ENCODE data around the gene KDF1. TPM values are rescaled to one million over a fixed set of nuclear protein-coding genes. Genes with fewer than 3 reads are reported as not detected.

The KDF1 gene
- total and polyA plus RNA-seq, 2 of the 13 experiments (the other 11 are each of a cell fraction or from before 2014, with no cell fraction given), result 1.9 to 4.9 TPM

DNA sequence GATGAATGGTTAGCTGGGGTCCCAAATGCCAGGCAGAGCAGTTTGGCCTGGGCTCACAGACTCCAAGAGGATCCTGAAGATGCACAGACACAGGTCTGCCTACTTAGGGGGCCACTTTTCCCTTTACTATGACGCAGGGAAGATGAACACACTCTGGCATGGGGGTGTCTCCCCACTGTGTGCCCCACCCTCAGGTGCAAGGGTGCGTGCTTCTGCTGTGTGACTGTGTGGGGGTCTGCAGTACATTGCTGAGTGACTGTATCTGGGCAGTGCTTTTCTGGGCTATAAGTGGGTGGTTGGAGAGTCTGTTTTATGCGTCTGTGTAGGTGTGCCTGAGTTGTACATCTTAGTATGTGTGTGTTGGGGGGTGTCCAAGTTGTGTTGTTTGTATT is 50.3 kb downstream of the KDF1 start (continued):
- TF ChIP-seq, protein P1, sequence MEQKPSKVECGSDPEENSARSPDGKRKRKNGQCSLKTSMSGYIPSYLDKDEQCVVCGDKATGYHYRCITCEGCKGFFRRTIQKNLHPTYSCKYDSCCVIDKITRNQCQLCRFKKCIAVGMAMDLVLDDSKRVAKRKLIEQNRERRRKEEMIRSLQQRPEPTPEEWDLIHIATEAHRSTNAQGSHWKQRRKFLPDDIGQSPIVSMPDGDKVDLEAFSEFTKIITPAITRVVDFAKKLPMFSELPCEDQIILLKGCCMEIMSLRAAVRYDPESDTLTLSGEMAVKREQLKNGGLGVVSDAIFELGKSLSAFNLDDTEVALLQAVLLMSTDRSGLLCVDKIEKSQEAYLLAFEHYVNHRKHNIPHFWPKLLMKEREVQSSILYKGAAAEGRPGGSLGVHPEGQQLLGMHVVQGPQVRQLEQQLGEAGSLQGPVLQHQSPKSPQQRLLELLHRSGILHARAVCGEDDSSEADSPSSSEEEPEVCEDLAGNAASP (CRISPR knock-in tag; IDR thresholded peaks at IDR 0.05; ENCODE audit: borderline replicate concordance), result no peak
- TF ChIP-seq SOX6 (IDR thresholded peaks at IDR 0.05), result no peak
- TF ChIP-seq SOX6 (CRISPR knock-in tag; IDR thresholded peaks at IDR 0.05), result no peak
- 0 out of 2 replicates have a peak, but pooled peaks have one; percentile 47 for TF ChIP-seq MTF2 (CRISPR knock-in tag; IDR thresholded peaks at IDR 0.05; ENCODE audit: borderline replicate concordance)
- TF ChIP-seq TRAFD1 (CRISPR knock-in tag; IDR thresholded peaks at IDR 0.05; ENCODE audit: borderline replicate concordance), result 0 out of 2 replicates have a peak, but pooled peaks have one; percentile 4

DNA sequence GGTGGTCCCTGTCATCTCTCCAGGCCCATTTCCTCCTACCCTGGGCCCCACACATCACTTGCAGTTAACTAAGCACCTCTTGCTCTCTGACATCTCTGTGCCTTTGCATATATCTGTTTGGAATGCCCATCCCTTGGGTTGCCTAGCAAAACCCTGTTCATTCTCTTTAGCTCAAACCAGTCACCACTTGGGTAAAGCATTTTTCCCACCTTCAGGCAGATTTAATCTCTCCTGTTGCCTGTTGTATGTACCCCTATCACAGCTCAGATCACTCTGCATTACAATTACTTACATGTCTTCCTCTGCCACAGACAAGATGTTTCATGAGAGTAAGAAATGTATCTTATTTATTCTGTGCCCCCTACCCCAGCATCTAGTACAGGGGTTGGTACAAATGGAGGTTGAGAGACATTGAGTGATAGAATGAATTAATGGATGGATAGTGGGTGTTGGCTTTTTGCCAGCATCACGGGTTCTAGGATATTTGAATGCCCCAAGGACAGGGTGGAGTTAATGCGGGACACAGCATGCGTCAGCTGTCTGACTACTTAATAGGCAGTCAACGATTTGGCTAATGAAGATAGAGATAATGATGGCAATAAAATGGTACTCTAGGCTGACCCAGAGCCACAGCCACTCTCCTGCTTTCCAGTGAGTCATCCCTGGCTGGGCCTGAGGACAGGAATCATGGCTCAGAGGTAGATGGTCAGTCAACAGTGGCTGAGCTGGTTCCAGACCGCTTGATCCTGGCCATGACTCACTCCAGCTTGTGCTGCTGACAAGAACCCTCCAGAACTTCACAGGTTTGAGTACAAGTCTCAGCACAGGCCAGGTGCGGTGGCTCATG is 53.0 kb downstream of the KDF1 start:
- Histone ChIP-seq H2AFZ (ENCODE audit: low read length) (no peak overlapping the region), H3K4me3 (replicated peaks in 1 of 3; ENCODE audit: insufficient read depth in 1 of 3, low read depth in 2 of 3, low read length in 3 of 3) (no peak overlapping the region), H3K27me3 (ENCODE audit: control insufficient read depth in 1 of 2, insufficient read depth in 2 of 2, low read length in 2 of 2) (no peaks in the 10 kb centered on the region; a peak in 1 of 5 replicates), H4K20me1 (ENCODE audit: insufficient read depth, low read length) (peaks cover 9% of the 10 kb centered on the region; the same call in 1 of the 2 replicates), H3K4me1 (ENCODE audit: insufficient read depth, low read length) (peaks cover 73% of the 10 kb centered on the region), H3K79me2 (ENCODE audit: insufficient read depth, low read length) (peaks cover 16% of the 10 kb centered on the region), H3K4me2 (ENCODE audit: low read depth, low read length) (no peak overlapping the region), H3K27ac (ENCODE audit: extremely low read length, insufficient read depth, low read length) (peak overlapping the region; percentile 22), H3K36me3 (replicated peaks in 1 of 2; ENCODE audit: control insufficient read depth in 1 of 2, insufficient read depth in 2 of 2, low read length in 2 of 2) (peaks cover 3 to 8% of the 10 kb centered on the region in 2 experiments; a peak in 3 of 5 replicates), H3K9ac (ENCODE audit: insufficient read depth, low read depth, low read length) (no peak overlapping the region), H3K9me3 (ENCODE audit: low read length) (no peaks in the 10 kb centered on the region)
- DNase-seq (ENCODE audit: low spot score) (peak; percentile 77), FAIRE-seq (peak; percentile 18), ATAC-seq (peak; percentile 61)
- CTCF ChIA-PET (ENCODE audit: low intra/inter-chr PET ratio, low total read pairs), result no interaction called here
- intact Hi-C loops (cut with micrococcal nuclease; ENCODE audit: unreplicated experiment), result no loop called here
- WGBS (ENCODE audit: low lambda C conversion rate), result 53% methylated on average over 6 of the region's 6 CpGs
- in situ Hi-C loops (cut with HindIII; ENCODE audit: extremely low pct_ligation_motif_present, low pct_unique_long_range_greater_than_20kb), result no loop called here
- POLR2A ChIA-PET, result interaction anchor here (0.7 to 11.5 kb wide), 8 partner anchors 8 to 89 kb away, joined by 3 to 371 read pairs (median 4); partner anchors contain the start of genes GPATCH3 and GPN2
- BruUV-seq (replicated peaks), result no TSS peak
- TF ChIP-seq, protein P2, sequence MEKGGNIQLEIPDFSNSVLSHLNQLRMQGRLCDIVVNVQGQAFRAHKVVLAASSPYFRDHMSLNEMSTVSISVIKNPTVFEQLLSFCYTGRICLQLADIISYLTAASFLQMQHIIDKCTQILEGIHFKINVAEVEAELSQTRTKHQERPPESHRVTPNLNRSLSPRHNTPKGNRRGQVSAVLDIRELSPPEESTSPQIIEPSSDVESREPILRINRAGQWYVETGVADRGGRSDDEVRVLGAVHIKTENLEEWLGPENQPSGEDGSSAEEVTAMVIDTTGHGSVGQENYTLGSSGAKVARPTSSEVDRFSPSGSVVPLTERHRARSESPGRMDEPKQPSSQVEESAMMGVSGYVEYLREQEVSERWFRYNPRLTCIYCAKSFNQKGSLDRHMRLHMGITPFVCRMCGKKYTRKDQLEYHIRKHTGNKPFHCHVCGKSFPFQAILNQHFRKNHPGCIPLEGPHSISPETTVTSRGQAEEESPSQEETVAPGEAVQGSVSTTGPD (CRISPR knock-in tag; IDR thresholded peaks at IDR 0.05), result no peak
- TF ChIP-seq, protein P3, sequence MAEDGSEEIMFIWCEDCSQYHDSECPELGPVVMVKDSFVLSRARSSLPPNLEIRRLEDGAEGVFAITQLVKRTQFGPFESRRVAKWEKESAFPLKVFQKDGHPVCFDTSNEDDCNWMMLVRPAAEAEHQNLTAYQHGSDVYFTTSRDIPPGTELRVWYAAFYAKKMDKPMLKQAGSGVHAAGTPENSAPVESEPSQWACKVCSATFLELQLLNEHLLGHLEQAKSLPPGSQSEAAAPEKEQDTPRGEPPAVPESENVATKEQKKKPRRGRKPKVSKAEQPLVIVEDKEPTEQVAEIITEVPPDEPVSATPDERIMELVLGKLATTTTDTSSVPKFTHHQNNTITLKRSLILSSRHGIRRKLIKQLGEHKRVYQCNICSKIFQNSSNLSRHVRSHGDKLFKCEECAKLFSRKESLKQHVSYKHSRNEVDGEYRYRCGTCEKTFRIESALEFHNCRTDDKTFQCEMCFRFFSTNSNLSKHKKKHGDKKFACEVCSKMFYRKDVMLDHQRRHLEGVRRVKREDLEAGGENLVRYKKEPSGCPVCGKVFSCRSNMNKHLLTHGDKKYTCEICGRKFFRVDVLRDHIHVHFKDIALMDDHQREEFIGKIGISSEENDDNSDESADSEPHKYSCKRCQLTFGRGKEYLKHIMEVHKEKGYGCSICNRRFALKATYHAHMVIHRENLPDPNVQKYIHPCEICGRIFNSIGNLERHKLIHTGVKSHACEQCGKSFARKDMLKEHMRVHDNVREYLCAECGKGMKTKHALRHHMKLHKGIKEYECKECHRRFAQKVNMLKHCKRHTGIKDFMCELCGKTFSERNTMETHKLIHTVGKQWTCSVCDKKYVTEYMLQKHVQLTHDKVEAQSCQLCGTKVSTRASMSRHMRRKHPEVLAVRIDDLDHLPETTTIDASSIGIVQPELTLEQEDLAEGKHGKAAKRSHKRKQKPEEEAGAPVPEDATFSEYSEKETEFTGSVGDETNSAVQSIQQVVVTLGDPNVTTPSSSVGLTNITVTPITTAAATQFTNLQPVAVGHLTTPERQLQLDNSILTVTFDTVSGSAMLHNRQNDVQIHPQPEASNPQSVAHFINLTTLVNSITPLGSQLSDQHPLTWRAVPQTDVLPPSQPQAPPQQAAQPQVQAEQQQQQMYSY (CRISPR knock-in tag; IDR thresholded peaks at IDR 0.05), result no peak
- peak; percentile 35; the same call in 1 of the 2 replicates for TF ChIP-seq KDM2A (CRISPR knock-in tag; IDR thresholded peaks at IDR 0.05; ENCODE audit: borderline replicate concordance, low read depth)
- no peak for TF ChIP-seq ZNF556 (CRISPR knock-in tag; IDR thresholded peaks at IDR 0.05; ENCODE audit: borderline replicate concordance)
- TF ChIP-seq, protein P4, sequence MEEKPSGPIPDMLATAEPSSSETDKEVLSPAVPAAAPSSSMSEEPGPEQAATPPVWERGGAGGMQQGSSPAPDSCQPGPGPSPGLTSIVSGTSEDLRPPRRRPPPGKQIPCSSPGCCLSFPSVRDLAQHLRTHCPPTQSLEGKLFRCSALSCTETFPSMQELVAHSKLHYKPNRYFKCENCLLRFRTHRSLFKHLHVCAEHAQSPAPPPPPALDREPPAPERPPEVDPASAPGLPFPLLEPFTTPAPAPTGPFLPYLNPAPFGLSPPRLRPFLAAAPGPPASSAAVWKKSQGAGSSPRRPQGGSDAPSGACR (CRISPR knock-in tag; IDR thresholded peaks at IDR 0.05), result no peak
- no peak for TF ChIP-seq ZNF7 (CRISPR knock-in tag; IDR thresholded peaks at IDR 0.05)
- no peak for TF ChIP-seq ZNF160 (CRISPR knock-in tag; IDR thresholded peaks at IDR 0.05)
